HepG2 (cell line): Measurements from ENCODE around the gene NOXA1. TPM values are rescaled to one million over a fixed set of nuclear protein-coding genes. Genes with fewer than 3 reads are reported as not detected.

Source experiments
- AKAP8 ChIP-seq: sonication (generic); formaldehyde crosslinking; IDR thresholded peaks from 2 replicates; pipeline ENCODE4 v1.5.1; 2020; ENCODE audit warnings: mild to moderate bottlenecking, missing genetic modification reagents
- BHLHE40 ChIP-seq: IDR thresholded peaks from 2 replicates; pipeline ENCODE4 v1.6.1; 2011; ENCODE audit warnings: low read length, improper control_type of control experiment
- CEBPB ChIP-seq: IDR thresholded peaks from 2 replicates; pipeline ENCODE4 v1.6.1; 2011; ENCODE audit warnings: low read depth, low read length, improper control_type of control experiment, borderline replicate concordance
- DNMT3B ChIP-seq: conservative IDR thresholded peaks from 2 replicates; pipeline ENCODE4 v1.6.1; 2016; ENCODE audit warnings: missing biosample characterization, control low read depth
- HNF4A ChIP-seq: sonication (generic); formaldehyde crosslinking; IDR thresholded peaks from 2 replicates; pipeline ENCODE4 v1.4.0; 2020; ENCODE audit warnings: missing genetic modification reagents
- KDM5B ChIP-seq: sonication (generic); formaldehyde crosslinking; IDR thresholded peaks from 2 replicates; pipeline ENCODE4 v1.4.0; 2020; ENCODE audit warnings: missing genetic modification reagents, mild to moderate bottlenecking, borderline replicate concordance
- KLF16 ChIP-seq, 2 experiments: sonication (generic) in 1 of 2; formaldehyde crosslinking in 1 of 2; IDR thresholded peaks; 2 replicates each; pipeline versions ENCODE4 v1.6.1 to v1.8.0; 2016 to 2023; ENCODE audit warnings: missing genetic modification reagents in 2 of 2, missing compliant biosample characterization in 1 of 2
- MAFG ChIP-seq: sonication (generic); formaldehyde crosslinking; IDR thresholded peaks from 2 replicates; pipeline ENCODE4 v1.5.1; 2020; ENCODE audit warnings: mild to moderate bottlenecking, missing genetic modification reagents
- MED13 ChIP-seq: sonication (generic); formaldehyde crosslinking; IDR thresholded peaks from 2 replicates; pipeline ENCODE4 v1.5.0; 2020; ENCODE audit warnings: missing genetic modification reagents
- PHF21A ChIP-seq: sonication (generic); formaldehyde crosslinking; IDR thresholded peaks from 2 replicates; pipeline ENCODE4 v1.5.0; 2020; ENCODE audit warnings: mild to moderate bottlenecking, missing genetic modification reagents
- POGK ChIP-seq: sonication (generic); formaldehyde crosslinking; conservative IDR thresholded peaks from 2 replicates; pipeline ENCODE4 v1.8.0; 2022; ENCODE audit warnings: mild to moderate bottlenecking, moderate library complexity, missing genetic modification reagents
- RARA ChIP-seq: IDR thresholded peaks from 2 replicates; pipeline ENCODE4 v1.6.1; 2016; ENCODE audit warnings: missing genetic modification reagents, missing compliant biosample characterization
- RARG ChIP-seq: sonication (generic); formaldehyde crosslinking; IDR thresholded peaks from 2 replicates; pipeline ENCODE4 v1.4.0; 2020; ENCODE audit warnings: low read depth, mild to moderate bottlenecking, missing genetic modification reagents
- RBFOX2 ChIP-seq: fragments of 200-400 bp; formaldehyde crosslinking; IDR thresholded peaks from 2 replicates; pipeline ENCODE4 v1.6.1; 2017; ENCODE audit warnings: low read depth, mild to moderate bottlenecking, low read length
- SOX13 ChIP-seq, 3 experiments: fragments of 450-650 bp in 1 of 3; sonication (generic) in 1 of 3; formaldehyde crosslinking in 1 of 3; IDR thresholded peaks in 2 of 3; conservative IDR thresholded peaks in 1 of 3; 2 replicates each; pipeline versions ENCODE4 v1.5.0 to v1.6.1; 2016 to 2020; ENCODE audit warnings: antibody characterized with exemption in 1 of 3, mild to moderate bottlenecking in 1 of 3, missing compliant biosample characterization in 1 of 3, missing genetic modification reagents in 1 of 3, moderate library complexity in 1 of 3
- SP5 ChIP-seq: IDR thresholded peaks from 2 replicates; pipeline ENCODE4 v1.6.1; 2016; ENCODE audit warnings: low read depth, borderline replicate concordance
- TSC22D2 ChIP-seq: sonication (generic); formaldehyde crosslinking; IDR thresholded peaks from 2 replicates; pipeline ENCODE4 v1.5.1; 2020; ENCODE audit warnings: missing genetic modification reagents, mild to moderate bottlenecking, borderline replicate concordance
- ZNF577 ChIP-seq: sonication (generic); formaldehyde crosslinking; IDR thresholded peaks from 2 replicates; pipeline ENCODE4 v1.4.0; 2020; ENCODE audit warnings: mild to moderate bottlenecking, low read depth, missing genetic modification reagents, borderline replicate concordance
- polyA plus RNA-seq, 8 experiments: library from polyadenylated mRNA; depleted of rRNA in 3 of 8; stranded (reverse) in 7 of 8; unstranded in 1 of 8; fragments of >200 nt; fragmentation: Illumina TruSeq in 4 of 8; extraction: Trizol in 4 of 8; gene quantifications; 2 replicates each; pipeline versions ENCODE4 v1.2.1 to v1.2.3, GENCODE V29; 2011 to 2016; ENCODE audit warnings: low read depth in 4 of 8, missing spikeins in 1 of 8, mixed read lengths in 1 of 8; ENCODE audit not compliant: insufficient read depth in 1 of 8
- total RNA-seq, 5 experiments: library from RNA; depleted of rRNA; stranded (reverse); fragments of >200 nt; fragmentation: Illumina TruSeq; extraction: Trizol; gene quantifications; 2 replicates each; pipeline ENCODE4 v1.2.3, GENCODE V29; 2016; ENCODE audit warnings: low read depth in 1 of 5
- TF ChIP-seq, protein P1 (sequence below): sonication (generic); formaldehyde crosslinking; IDR thresholded peaks from 2 replicates; pipeline ENCODE4 v1.4.0; 2020; ENCODE audit warnings: missing genetic modification reagents, borderline replicate concordance
- TF ChIP-seq, protein P2 (sequence below): sonication (generic); formaldehyde crosslinking; IDR thresholded peaks from 2 replicates; pipeline ENCODE4 v1.4.0; 2020; ENCODE audit warnings: missing genetic modification reagents, mild to moderate bottlenecking, borderline replicate concordance

NOXA1 gene
- total and polyA plus RNA-seq, 2 of the 13 experiments (the other 11 are each of a cell fraction or from before 2014, with no cell fraction given): 0.78 to 1.2 TPM

GRCh38 chr9:137441289-137441934, 18.2 kb downstream of the NOXA1 start, which contains the start of gene ENTPD8 (continued):
- TF ChIP-seq, protein P1, sequence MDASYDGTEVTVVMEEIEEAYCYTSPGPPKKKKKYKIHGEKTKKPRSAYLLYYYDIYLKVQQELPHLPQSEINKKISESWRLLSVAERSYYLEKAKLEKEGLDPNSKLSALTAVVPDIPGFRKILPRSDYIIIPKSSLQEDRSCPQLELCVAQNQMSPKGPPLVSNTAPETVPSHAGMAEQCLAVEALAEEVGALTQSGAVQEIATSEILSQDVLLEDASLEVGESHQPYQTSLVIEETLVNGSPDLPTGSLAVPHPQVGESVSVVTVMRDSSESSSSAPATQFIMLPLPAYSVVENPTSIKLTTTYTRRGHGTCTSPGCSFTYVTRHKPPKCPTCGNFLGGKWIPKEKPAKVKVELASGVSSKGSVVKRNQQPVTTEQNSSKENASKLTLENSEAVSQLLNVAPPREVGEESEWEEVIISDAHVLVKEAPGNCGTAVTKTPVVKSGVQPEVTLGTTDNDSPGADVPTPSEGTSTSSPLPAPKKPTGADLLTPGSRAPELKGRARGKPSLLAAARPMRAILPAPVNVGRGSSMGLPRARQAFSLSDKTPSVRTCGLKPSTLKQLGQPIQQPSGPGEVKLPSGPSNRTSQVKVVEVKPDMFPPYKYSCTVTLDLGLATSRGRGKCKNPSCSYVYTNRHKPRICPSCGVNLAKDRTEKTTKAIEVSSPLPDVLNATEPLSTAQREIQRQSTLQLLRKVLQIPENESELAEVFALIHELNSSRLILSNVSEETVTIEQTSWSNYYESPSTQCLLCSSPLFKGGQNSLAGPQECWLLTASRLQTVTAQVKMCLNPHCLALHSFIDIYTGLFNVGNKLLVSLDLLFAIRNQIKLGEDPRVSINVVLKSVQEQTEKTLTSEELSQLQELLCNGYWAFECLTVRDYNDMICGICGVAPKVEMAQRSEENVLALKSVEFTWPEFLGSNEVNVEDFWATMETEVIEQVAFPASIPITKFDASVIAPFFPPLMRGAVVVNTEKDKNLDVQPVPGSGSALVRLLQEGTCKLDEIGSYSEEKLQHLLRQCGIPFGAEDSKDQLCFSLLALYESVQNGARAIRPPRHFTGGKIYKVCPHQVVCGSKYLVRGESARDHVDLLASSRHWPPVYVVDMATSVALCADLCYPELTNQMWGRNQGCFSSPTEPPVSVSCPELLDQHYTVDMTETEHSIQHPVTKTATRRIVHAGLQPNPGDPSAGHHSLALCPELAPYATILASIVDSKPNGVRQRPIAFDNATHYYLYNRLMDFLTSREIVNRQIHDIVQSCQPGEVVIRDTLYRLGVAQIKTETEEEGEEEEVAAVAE (CRISPR knock-in tag): no peak
- TF ChIP-seq SP5 (peak; percentile 96), TSC22D2 (CRISPR knock-in tag) (no peak), BHLHE40 (peak; percentile 72), KLF16 (CRISPR knock-in tag; IDR thresholded peaks at IDR 0.05) (peak in 1 of 2 experiments; percentile 60; a peak in 2 of 4 replicates), HNF4A (CRISPR knock-in tag) (peak; percentile 87), AKAP8 (CRISPR knock-in tag) (0 out of 2 replicates have a peak, but pooled peaks have one; percentile 31), POGK (CRISPR knock-in tag) (no peak), KDM5B (no peak; the same call in 1 of the 2 replicates), CEBPB (no peak), SOX13 (IDR thresholded peaks at IDR 0.05) (no peak), SOX13 (CRISPR knock-in tag; conservative IDR thresholded peaks at IDR 0.05 in 1 of 2, IDR thresholded peaks at IDR 0.05 in 1 of 2) (peak in 1 of 2 experiments; percentile 27; a peak in 1 of 4 replicates), DNMT3B (CRISPR knock-in tag) (no peak), RBFOX2 (peak; percentile 72), ZNF577 (CRISPR knock-in tag) (no peak), MED13 (CRISPR knock-in tag) (peak; percentile 63; the same call in 1 of the 2 replicates), RARA (CRISPR knock-in tag) (peak; percentile 65), MAFG (CRISPR knock-in tag) (no peak), PHF21A (peak; percentile 92), RARG (CRISPR knock-in tag) (no peak)
- TF ChIP-seq, protein P2, sequence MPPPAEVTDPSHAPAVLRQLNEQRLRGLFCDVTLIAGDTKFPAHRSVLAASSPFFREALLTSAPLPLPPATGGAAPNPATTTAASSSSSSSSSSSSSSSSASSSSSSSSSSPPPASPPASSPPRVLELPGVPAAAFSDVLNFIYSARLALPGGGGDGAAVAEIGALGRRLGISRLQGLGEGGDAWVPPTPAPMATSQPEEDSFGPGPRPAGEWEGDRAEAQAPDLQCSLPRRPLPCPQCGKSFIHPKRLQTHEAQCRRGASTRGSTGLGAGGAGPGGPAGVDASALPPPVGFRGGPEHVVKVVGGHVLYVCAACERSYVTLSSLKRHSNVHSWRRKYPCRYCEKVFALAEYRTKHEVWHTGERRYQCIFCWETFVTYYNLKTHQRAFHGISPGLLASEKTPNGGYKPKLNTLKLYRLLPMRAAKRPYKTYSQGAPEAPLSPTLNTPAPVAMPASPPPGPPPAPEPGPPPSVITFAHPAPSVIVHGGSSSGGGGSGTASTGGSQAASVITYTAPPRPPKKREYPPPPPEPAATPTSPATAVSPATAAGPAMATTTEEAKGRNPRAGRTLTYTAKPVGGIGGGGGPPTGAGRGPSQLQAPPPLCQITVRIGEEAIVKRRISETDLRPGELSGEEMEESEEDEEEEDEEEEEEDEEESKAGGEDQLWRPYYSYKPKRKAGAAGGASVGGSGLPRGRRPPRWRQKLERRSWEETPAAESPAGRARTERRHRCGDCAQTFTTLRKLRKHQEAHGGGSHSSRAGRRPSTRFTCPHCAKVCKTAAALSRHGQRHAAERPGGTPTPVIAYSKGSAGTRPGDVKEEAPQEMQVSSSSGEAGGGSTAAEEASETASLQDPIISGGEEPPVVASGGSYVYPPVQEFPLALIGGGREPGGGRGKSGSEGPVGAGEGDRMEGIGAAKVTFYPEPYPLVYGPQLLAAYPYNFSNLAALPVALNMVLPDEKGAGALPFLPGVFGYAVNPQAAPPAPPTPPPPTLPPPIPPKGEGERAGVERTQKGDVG (CRISPR knock-in tag): 0 out of 2 replicates have a peak, but pooled peaks have one; percentile 22
